Caki2 (cell line): ENCODE measurements around the gene ACTN1. TPM values are rescaled to one million over a fixed set of nuclear protein-coding genes. Genes with fewer than 3 reads are reported as not detected.
A peak's percentile ranks its signal among the peaks of the same experiment; 100 is the strongest.
"Not testable (repeated sequence)": the region's sequence is repeated elsewhere in the genome, so short reads cannot be mapped to it uniquely, and the experiment has no call there.

Source experiments
- DNase-seq: peaks from one replicate; pipeline ENCODE4 v3.0.0-alpha.2; 2015; ENCODE audit warnings: low read depth
- in situ Hi-C: cut with HindIII; loops from 2 replicates; pipeline ENCODE4 v1.10.0; 2016; ENCODE audit warnings: low sequenced_read_pairs, low pct_unique_long_range_greater_than_20kb, mixed read lengths
- total RNA-seq: library from RNA; depleted of rRNA; stranded (reverse); fragments of >200 nt; shearing (Covaris generic); gene quantifications from 2 replicates; pipeline ENCODE4 v1.2.3, GENCODE V29; 2014; ENCODE audit warnings: low replicate concordance

The ACTN1 gene
- total RNA-seq, 1 experiment from 2014 or later, result 57.0 TPM

DNA sequence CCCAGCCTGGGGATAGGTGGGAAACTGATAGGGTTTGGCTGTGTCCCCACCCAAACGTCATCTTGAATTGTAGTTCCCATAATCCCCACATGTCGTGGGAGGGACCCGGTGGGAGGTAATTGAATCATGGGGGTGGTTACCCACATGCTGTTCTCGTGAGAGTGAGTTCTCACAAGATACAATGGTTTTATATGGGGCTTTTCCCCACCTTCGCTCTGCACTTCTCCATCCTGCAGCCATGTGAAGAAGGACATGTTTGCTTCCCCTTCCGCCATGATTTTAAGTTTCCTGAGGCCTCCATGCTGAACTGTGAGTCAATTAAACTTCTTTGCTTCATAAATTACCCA lies 5.9 kb downstream of the ACTN1 start:
- in situ Hi-C loops, DNase-seq: not testable (repeated sequence)

- DNase-seq, result no peak
- in situ Hi-C loops, result no loop called here
Measured at GRCh38 chr14:68972507-68973218, 6.4 kb downstream of the ACTN1 start.

GRCh38 chr14:68971411-68972035 lies 7.6 kb downstream of the ACTN1 start:
- DNase-seq, result no peak
- in situ Hi-C loops, result no loop called here

DNA sequence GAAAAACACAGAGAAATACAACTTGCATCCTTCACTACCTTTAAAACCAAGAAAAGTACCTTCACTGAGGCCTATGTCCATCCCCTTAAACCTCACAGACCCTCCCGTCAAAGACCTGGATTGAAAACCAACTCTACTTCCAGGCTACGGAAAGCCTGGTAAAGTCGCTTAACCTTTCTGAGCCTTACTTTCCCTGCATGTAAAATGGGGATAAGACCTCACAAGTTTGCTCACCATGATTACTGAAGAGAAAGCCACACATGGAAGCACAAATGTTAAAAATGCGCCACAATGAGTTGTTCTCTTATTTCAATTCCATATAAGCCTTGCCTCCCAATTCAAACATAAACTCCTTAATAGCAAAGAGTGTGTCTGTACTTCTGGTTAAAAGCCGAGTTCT lies 8.4 kb downstream of the ACTN1 start:
- DNase-seq, result no peak
- in situ Hi-C loops, result no loop called here

DNA sequence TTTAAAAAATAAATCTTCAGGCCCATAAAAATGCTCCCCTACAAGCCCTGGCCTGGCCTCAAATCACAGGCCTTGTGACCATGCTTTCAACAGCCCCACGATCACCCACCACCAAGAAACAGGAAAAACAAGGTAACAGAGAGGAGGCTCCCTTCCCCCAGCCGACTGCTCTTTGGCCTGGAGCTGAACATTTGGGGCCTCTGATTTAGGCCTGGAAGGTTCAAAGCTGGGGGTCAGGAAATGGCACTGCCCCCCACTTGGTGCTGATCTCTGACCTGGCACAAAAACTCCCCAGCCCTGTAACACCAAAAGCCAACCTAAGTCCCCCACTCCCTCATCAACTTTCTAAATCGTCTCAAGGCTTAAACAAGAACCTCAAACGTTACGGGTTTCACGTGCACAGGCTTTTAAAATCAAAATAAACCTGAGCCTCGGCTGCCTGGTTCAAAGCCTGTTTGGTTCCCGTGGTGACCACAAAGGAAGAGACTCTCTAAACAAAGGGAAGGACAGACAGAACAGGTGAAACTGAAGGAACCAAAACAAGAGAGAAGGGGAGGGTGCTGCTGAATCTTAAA lies 9.0 kb downstream of the ACTN1 start:
- in situ Hi-C loops, result no loop called here
- no peak for DNase-seq

DNA sequence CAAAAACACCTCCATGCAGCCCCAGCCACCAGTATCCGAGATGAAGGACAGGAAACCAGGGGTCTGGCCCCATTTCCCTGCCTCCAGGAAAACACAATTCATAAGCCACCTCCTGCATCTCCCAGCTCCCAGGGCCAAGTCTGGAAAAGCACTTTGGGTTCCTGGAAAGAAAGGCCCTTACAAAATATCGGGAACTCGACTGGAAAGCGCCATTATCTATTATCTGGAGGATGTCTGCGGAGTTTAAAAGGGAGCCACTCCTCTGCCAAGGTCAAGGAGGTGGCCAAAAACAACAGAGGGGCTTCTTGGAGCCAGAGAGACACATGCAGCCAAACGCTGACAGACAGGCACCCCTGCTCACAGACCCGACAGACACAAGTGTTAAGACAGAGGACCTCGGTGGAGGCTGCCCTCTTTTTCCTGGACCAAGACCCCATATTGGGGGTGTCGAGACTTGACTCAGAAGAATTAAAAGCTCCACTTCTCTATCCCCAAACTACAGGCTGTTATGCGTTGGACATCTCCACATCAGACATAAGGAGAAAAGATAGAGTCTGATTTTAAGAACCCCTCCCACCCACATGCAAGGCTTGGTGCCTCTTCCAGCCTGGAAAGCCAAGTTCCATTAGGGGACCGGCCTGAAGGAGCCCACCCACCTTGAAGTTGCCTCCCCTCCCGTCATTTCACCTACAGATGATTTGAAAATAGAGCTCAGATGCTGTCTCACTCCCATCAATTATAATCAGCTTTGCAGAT lies 9.6 kb downstream of the ACTN1 start:
- in situ Hi-C loops, result no loop called here
- no peak for DNase-seq

DNA sequence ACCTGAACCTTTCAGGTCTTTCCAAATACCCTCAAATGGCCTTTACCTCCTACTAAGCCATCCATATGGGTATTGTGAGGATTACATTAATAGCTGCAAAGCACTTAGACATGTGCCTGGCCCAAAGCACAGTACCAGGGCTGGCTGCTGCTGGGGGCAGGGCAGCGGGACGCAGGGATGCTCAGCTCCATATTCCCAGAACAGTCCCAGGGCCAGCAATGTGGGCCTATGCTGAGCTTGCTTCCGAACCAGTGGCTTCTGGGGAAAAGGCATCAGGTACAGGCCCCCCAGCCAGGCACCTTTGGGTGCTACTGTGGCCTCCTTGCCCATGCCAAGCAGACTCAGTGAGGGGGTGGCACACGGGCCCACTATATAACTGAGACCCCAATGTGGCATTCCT lies 10.4 kb downstream of the ACTN1 start:
- in situ Hi-C loops, result no loop called here
- DNase-seq, result no peak

DNA sequence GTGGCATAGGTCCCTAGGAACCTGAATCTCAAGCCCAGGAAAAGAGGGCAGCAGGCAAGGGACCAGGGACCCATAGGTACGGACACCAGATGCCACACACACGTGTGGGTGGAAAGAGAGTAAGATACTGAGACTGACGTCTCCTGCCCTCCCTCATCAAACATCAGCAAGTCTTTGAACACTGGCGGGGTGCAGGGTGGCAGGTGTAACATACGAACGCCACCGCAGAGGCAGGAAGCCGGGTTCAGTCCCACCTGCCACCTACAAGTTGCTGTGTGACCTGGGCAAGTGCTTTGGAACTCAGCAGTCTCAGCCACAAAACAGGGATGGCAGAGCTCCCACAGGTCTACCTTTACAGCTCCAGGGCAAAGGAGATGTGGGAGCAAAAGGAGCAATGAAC lies 11.1 kb downstream of the ACTN1 start:
- DNase-seq, result no peak
- in situ Hi-C loops, result no loop called here

DNA sequence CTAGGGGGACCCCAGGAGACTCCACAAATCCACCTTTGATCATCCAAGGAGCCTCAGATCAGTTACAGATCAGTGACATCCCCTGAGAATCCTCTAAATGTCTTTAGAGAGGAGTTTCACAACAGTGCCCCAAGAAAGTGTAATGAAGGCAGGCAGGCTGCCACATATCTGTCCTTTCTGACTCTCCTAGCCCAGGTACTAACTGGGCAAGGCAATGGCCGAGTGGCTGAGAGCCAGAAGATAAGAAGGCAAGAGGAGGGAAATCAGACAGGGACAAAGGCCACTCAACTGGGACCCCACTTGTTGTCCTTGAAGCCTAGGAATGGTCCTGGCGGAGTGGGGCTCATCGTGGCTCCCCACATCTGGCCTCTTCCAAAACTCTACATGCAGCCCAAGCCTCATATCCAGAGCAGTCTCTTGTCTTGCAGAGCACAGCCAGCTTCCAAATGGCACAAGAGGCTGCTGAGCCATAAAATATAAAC lies 11.6 kb downstream of the ACTN1 start:
- in situ Hi-C loops, result no loop called here
- DNase-seq, result no peak

- in situ Hi-C loops, result no loop called here
- DNase-seq, result no peak
Measured at GRCh38 chr14:68966872-68967301, 12.2 kb downstream of the ACTN1 start.

- DNase-seq, result no peak
- in situ Hi-C loops, result no loop called here
Measured at GRCh38 chr14:68965261-68965761, 13.8 kb downstream of the ACTN1 start.

DNA sequence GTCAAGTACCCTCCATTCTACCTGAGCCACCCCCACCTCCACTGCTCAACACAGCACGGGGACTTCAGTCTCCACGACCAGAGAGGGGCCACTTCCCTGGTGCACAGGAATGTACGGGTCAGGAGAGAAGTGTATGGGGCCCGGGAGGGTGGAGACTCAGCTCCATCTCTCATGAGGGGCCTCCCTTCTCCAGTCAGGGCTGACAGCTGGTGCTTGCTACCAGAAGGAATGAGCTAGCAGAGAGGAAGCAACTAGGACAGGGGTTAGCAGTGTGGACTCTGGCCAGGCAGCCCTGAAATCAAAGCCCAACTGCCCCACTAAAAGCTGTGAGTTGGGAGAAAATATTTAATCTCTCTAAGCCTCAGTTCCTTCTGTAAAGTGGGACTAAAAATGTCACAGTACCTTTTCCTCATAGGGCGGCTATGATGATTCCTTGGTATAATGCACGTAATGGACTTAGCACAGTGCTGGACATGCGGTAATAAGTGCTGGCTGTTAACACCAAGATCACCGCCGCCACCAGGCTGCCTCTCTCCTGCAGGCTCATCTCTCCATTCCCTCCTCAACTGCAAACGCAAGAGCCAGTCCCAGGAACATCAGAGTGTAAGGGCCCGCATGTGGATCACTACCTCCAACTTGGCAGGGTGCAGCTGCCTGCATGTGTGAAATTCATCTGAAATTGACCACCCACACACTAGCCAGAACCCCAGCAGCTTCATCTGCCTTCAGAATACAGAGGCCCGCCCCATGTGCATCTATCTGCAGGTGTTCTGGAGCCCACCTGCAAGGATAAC lies 14.6 kb downstream of the ACTN1 start:
- in situ Hi-C loops, result no loop called here
- no peak for DNase-seq

DNA sequence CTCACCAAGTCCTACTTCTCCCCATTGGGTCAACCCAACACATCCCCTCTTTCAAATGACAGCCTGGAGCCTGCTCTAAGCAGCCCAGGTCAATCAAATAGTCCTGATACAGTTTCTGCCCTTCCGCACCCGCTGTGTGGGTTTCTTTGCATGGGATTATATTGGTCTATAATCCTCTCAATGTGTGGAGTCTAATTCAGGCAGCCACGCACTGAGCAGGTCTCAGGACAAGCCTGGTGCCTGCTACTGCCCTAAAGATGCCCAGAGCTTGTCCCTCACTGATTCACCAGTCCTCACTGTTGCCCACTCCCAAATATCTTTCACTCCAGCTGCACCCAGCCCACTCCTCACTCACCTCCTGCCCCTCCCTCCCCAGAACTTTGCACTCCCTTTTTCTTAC lies 16.4 kb downstream of the ACTN1 start:
- in situ Hi-C loops, result no loop called here
- no peak for DNase-seq

- DNase-seq, result peak; percentile 43
- in situ Hi-C loops, result no loop called here
Measured at GRCh38 chr14:68961781-68962584, 17.1 kb downstream of the ACTN1 start.

DNA sequence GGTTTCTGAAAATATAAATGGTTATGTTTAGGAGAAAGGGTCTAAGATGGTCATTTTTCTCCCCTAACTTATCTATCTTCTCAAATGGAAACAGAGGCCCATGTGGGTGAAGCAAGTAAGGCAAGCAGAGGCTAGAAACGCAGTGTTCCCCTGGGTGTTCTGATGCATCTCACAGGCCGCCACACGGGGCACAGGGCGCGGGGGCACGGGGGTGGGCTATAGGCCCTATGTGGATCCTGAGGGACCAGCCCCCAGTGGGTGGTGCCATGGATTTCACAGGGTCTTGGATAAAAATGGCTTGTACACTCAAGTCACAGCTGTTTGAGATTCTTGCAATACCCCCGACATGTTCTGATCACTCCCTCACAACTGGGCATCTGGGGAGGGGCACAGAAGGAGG lies 17.7 kb downstream of the ACTN1 start:
- no peak for DNase-seq
- in situ Hi-C loops, result no loop called here

DNA sequence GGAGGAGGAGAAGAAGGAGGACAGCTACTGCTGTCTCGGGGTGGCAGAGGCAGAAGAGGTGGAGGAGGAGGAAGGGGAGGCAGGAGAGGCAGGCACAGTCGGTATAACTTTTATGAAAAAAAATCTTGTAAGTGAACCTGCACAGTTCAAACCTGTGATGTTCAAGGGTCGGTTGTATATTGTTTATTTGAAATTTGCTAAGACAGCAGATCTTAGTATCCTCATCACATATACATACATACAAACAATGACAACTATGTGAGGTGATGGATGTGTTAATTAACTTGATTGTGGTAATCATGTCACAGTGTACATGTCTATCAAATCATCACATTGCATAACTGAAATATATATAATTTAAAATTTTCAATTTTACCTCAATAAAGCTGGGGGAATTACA lies 19.0 kb downstream of the ACTN1 start:
- in situ Hi-C loops, result no loop called here
- no peak for DNase-seq

GRCh38 chr14:68959035-68959434 lies 20.1 kb downstream of the ACTN1 start:
- in situ Hi-C loops, result no loop called here
- no peak for DNase-seq
